Measurements from ENCODE around the gene HSPG2. TPM values are rescaled to one million over a fixed set of nuclear protein-coding genes. Genes with fewer than 3 reads are reported as not detected.

HSPG2 gene
- total and polyA plus RNA-seq, 2 donors, result 10.2 to 37.3 TPM

DNA sequence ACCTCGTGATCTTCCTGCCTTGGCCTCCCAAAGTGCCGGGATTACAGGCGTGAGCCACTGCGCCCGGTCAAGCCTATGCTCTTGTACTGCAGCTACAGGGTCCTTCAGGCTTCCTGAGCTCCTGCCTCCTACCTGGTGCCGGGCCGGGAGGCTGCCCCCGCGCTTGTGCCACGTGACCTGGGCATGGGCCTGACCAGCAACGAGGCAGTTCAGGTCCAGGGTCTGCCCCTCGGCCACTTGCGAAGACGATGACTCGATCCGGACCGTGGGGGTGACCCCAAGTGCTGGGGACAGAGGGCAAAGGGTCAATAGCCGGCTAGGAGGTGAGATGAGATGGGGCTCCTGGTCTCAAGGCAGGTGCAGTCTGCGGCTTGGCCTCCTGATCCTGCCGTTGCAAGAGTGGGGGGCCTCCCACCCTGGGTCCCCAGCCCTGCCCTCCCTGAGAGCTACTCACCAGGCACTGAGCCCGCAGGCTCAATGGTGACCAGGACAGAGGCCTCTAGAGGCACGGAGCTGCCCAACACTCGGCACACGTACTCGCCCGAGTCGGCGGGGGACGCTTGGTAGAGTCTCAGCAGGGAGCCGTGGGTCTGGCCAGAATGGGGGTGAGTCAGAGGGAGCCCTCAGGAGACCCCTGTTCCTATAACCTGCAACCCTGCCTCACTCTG is 87.1 kb downstream of the HSPG2 start:
- H3K4me1 ChIP-seq (ENCODE audit: control insufficient read depth in 2 of 2, insufficient read depth in 2 of 2, low read length in 2 of 2), result no peaks in the 10 kb centered on the region
- WGBS, result 96% methylated on average over 30 of the region's 30 CpGs
- no peaks in the 10 kb centered on the region for H3K36me3 ChIP-seq (ENCODE audit: control insufficient read depth in 2 of 2, insufficient read depth in 2 of 2, low read length in 1 of 2)
- no peak for DNase-seq (ENCODE audit: low read depth in 6 of 9, low spot score in 9 of 9)
- H3K4me3 ChIP-seq (ENCODE audit: low read length in 2 of 2), result no peak overlapping the region
- H3K27me3 ChIP-seq (ENCODE audit: control insufficient read depth in 2 of 2, insufficient read depth in 1 of 2, low read length in 1 of 2), result no peaks in the 10 kb centered on the region
- H3K27ac ChIP-seq (ENCODE audit: low read depth in 1 of 2, low read length in 1 of 2), result no peak overlapping the region
- no peaks in the 10 kb centered on the region for H3K9me3 ChIP-seq (ENCODE audit: control insufficient read depth in 2 of 2, insufficient read depth in 1 of 2, low read length in 1 of 2)

DNA sequence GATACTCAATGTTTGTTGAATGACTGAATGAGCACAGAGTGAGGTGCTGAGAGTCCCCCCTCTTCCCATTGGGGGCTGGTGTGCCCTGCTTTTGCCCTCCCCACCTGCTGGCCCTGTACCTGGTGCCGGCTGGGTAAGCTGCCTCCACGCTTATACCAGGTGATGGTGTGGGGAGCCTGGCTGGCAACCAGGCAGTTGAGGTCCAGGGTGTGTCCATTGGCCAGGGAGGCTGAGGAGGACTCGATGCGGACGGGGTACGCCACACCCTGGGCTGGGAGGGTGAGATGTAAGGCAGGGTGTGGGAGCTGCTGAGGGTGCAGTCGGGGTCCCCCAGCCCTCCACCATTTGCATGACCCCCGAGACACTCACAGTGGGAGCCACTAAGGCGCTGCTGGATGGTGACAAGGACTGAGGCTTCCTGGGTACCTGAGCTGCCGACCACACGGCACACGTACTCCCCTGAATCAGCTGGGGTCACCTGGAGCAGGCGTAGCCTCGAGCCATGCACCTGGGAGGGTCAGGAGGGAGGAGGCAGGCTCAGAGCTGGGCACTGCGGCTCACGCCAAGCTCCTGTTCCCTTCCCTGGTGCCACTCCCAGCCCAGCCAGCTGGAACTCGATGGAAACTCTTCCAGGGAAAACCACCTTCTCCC is 88.5 kb downstream of the HSPG2 start:
- Histone ChIP-seq H3K27me3 (ENCODE audit: control insufficient read depth in 2 of 2, insufficient read depth in 1 of 2, low read length in 1 of 2) (no peaks in the 10 kb centered on the region), H3K4me1 (ENCODE audit: control insufficient read depth in 2 of 2, insufficient read depth in 2 of 2, low read length in 2 of 2) (no peaks in the 10 kb centered on the region), H3K4me3 (ENCODE audit: low read length in 2 of 2) (no peak overlapping the region), H3K9me3 (ENCODE audit: control insufficient read depth in 2 of 2, insufficient read depth in 1 of 2, low read length in 1 of 2) (no peaks in the 10 kb centered on the region), H3K36me3 (ENCODE audit: control insufficient read depth in 2 of 2, insufficient read depth in 2 of 2, low read length in 1 of 2) (no peaks in the 10 kb centered on the region), H3K27ac (ENCODE audit: low read depth in 1 of 2, low read length in 1 of 2) (no peak overlapping the region)
- DNase-seq (ENCODE audit: low read depth in 6 of 9, low spot score in 9 of 9), result no peak
- WGBS, result 97% methylated on average over 17 of the region's 17 CpGs

DNA sequence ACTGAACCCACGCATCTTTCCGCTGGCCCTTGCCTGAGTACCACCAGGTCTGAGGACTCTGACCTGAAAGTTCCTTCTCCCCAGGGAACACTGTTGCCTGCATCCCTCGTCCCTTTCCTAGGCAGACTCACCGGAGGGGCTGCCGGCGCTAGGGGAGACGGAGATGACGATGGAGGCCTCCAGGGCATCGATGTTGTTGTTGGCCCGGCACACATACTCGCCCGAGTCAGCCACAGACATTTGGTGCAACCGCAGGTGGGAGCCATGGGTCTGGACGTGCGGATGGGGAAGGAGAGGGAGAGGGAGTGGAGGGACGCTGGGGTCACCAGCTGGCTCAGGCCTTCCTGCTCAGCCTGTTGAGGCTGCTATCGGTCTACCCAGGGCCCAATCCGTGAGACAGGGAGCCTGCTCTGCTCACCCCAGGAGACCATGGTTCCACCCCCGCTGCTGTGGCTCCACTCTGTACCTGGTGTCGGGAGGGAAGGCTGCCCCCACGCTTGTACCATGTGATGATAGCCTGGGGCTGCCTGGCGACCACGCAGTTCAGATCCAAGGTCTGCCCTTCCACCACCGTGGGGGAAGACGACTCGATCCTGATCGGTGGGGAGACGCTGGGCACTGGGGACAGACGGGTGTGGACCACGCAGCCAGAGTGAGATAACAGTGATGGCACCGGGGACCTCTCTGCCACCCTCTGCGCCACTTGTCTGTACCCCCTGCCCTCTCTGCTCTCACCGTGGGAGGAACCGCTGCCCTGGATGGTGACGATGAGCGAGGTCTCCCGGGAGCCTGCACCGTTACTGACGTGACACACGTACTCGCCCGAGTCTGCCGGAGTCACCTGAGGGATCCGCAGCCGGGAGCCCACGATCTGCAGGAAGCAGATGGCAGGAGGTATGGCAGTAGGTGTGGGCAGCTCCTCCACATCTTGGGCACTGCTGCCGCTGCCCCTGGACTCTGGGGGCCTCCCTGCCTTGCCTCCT is 89.6 kb downstream of the HSPG2 start:
- Histone ChIP-seq H3K27me3 (ENCODE audit: control insufficient read depth in 2 of 2, insufficient read depth in 1 of 2, low read length in 1 of 2) (no peaks in the 10 kb centered on the region), H3K36me3 (ENCODE audit: control insufficient read depth in 2 of 2, insufficient read depth in 2 of 2, low read length in 1 of 2) (no peaks in the 10 kb centered on the region), H3K9me3 (ENCODE audit: control insufficient read depth in 2 of 2, insufficient read depth in 1 of 2, low read length in 1 of 2) (no peaks in the 10 kb centered on the region), H3K4me3 (ENCODE audit: low read length in 2 of 2) (no peak overlapping the region), H3K4me1 (ENCODE audit: control insufficient read depth in 2 of 2, insufficient read depth in 2 of 2, low read length in 2 of 2) (no peaks in the 10 kb centered on the region), H3K27ac (ENCODE audit: low read depth in 1 of 2, low read length in 1 of 2) (no peak overlapping the region)
- DNase-seq (ENCODE audit: low read depth in 6 of 9, low spot score in 9 of 9), result no peak
- 97% methylated on average over 47 of the region's 47 CpGs for WGBS

GRCh38 chr1:21845646-21846641 is 91.2 kb downstream of the HSPG2 start:
- no peak overlapping the region for H3K4me3 ChIP-seq (ENCODE audit: low read length in 2 of 2)
- no peak for DNase-seq (ENCODE audit: low read depth in 6 of 9, low spot score in 9 of 9)
- H3K4me1 ChIP-seq (ENCODE audit: control insufficient read depth in 2 of 2, insufficient read depth in 2 of 2, low read length in 2 of 2), result no peaks in the 10 kb centered on the region
- 96% methylated on average over 33 of the region's 33 CpGs for whole genome bisulfite sequencing
- H3K36me3 ChIP-seq (ENCODE audit: control insufficient read depth in 2 of 2, insufficient read depth in 2 of 2, low read length in 1 of 2), result no peaks in the 10 kb centered on the region
- H3K9me3 ChIP-seq (ENCODE audit: control insufficient read depth in 2 of 2, insufficient read depth in 1 of 2, low read length in 1 of 2), result no peaks in the 10 kb centered on the region
- no peak overlapping the region for H3K27ac ChIP-seq (ENCODE audit: low read depth in 1 of 2, low read length in 1 of 2)
- no peaks in the 10 kb centered on the region for H3K27me3 ChIP-seq (ENCODE audit: control insufficient read depth in 2 of 2, insufficient read depth in 1 of 2, low read length in 1 of 2)

GRCh38 chr1:21843996-21844395 is 93.1 kb downstream of the HSPG2 start:
- Histone ChIP-seq H3K27ac (ENCODE audit: low read depth in 1 of 2, low read length in 1 of 2) (no peak overlapping the region), H3K9me3 (ENCODE audit: control insufficient read depth in 2 of 2, insufficient read depth in 1 of 2, low read length in 1 of 2) (no peaks in the 10 kb centered on the region), H3K4me3 (ENCODE audit: low read length in 2 of 2) (no peak overlapping the region), H3K4me1 (ENCODE audit: control insufficient read depth in 2 of 2, insufficient read depth in 2 of 2, low read length in 2 of 2) (no peaks in the 10 kb centered on the region), H3K27me3 (ENCODE audit: control insufficient read depth in 2 of 2, insufficient read depth in 1 of 2, low read length in 1 of 2) (no peaks in the 10 kb centered on the region), H3K36me3 (ENCODE audit: control insufficient read depth in 2 of 2, insufficient read depth in 2 of 2, low read length in 1 of 2) (no peaks in the 10 kb centered on the region)
- no peak for DNase-seq (ENCODE audit: low read depth in 6 of 9, low spot score in 9 of 9)
- WGBS, result 96% methylated on average over 11 of the region's 11 CpGs

GRCh38 chr1:21843208-21843607 is 93.9 kb downstream of the HSPG2 start:
- 98% methylated on average over 13 of the region's 13 CpGs for WGBS

GRCh38 chr1:21842606-21843162 is 94.4 kb downstream of the HSPG2 start:
- no peaks in the 10 kb centered on the region for H3K27me3 ChIP-seq (ENCODE audit: control insufficient read depth in 2 of 2, insufficient read depth in 1 of 2, low read length in 1 of 2)
- H3K4me3 ChIP-seq (ENCODE audit: low read length in 2 of 2), result no peak overlapping the region
- DNase-seq (ENCODE audit: low read depth in 6 of 9, low spot score in 9 of 9), result no peak
- WGBS, result 96% methylated on average over 15 of the region's 15 CpGs
- no peak overlapping the region for H3K27ac ChIP-seq (ENCODE audit: low read depth in 1 of 2, low read length in 1 of 2)
- H3K36me3 ChIP-seq (ENCODE audit: control insufficient read depth in 2 of 2, insufficient read depth in 2 of 2, low read length in 1 of 2), result no peaks in the 10 kb centered on the region
- no peaks in the 10 kb centered on the region for H3K9me3 ChIP-seq (ENCODE audit: control insufficient read depth in 2 of 2, insufficient read depth in 1 of 2, low read length in 1 of 2)
- no peaks in the 10 kb centered on the region for H3K4me1 ChIP-seq (ENCODE audit: control insufficient read depth in 2 of 2, insufficient read depth in 2 of 2, low read length in 2 of 2)

More at GRCh38 chr1:21843208-21843607, 93.9 kb downstream of the HSPG2 start:
- Histone ChIP-seq H3K9me3 (ENCODE audit: control insufficient read depth in 2 of 2, insufficient read depth in 1 of 2, low read length in 1 of 2) (no peaks in the 10 kb centered on the region), H3K4me1 (ENCODE audit: control insufficient read depth in 2 of 2, insufficient read depth in 2 of 2, low read length in 2 of 2) (no peaks in the 10 kb centered on the region), H3K27me3 (ENCODE audit: control insufficient read depth in 2 of 2, insufficient read depth in 1 of 2, low read length in 1 of 2) (no peaks in the 10 kb centered on the region), H3K4me3 (ENCODE audit: low read length in 2 of 2) (no peak overlapping the region), H3K27ac (ENCODE audit: low read depth in 1 of 2, low read length in 1 of 2) (no peak overlapping the region), H3K36me3 (ENCODE audit: control insufficient read depth in 2 of 2, insufficient read depth in 2 of 2, low read length in 1 of 2) (no peaks in the 10 kb centered on the region)
- no peak for DNase-seq (ENCODE audit: low read depth in 6 of 9, low spot score in 9 of 9)

- Histone ChIP-seq H3K36me3 (ENCODE audit: control insufficient read depth in 2 of 2, insufficient read depth in 2 of 2, low read length in 1 of 2) (no peaks in the 10 kb centered on the region), H3K4me1 (ENCODE audit: control insufficient read depth in 2 of 2, insufficient read depth in 2 of 2, low read length in 2 of 2) (no peaks in the 10 kb centered on the region), H3K9me3 (ENCODE audit: control insufficient read depth in 2 of 2, insufficient read depth in 1 of 2, low read length in 1 of 2) (no peaks in the 10 kb centered on the region), H3K4me3 (ENCODE audit: low read length in 2 of 2) (no peak overlapping the region), H3K27ac (ENCODE audit: low read depth in 1 of 2, low read length in 1 of 2) (no peak overlapping the region), H3K27me3 (ENCODE audit: control insufficient read depth in 2 of 2, insufficient read depth in 1 of 2, low read length in 1 of 2) (no peaks in the 10 kb centered on the region)
- 96% methylated on average over 21 of the region's 21 CpGs for WGBS
- no peak for DNase-seq (ENCODE audit: low read depth in 6 of 9, low spot score in 9 of 9)
These were observed 95.2 kb downstream of the HSPG2 start for GRCh38 chr1:21841852-21842466.
